ENCODE measurements around the gene CREB3L2.

Gene CREB3L2

DNA sequence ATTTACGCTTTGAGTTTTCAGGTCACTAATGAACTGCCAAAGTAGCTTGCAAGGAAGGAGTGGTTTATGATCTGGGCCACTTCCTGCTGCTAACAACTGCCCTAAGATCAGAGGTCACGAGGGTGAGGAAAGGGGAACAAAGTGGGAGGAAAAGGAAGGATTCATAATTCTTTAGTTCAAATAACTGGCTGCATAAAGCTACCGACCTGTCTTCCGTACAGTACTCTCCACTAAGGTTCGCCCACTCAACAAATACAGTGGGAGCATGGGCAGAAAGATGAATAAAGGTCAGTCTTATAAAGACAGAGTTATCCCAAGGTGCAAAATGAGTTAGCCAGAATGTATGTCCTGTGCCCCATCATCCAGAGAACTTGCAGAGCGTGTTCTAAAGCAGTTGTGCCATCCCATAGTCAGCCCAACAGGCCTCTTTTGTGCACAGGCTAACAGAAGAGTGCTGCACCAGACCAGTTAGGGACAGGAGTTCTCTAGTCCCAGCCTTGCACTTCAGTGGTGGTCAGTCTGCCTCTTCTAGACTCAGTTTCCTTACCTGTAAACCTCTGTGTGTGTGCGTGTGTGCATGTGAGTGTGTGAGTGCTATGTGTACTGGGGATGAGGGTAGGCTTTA, 65.9 kb downstream of the CREB3L2 start:
- Histone ChIP-seq H3K4me3 (replicated peaks; ENCODE audit: insufficient read depth, low read length) (peak overlapping the region; percentile 42), H3K27ac (replicated peaks) (peak overlapping the region; percentile 86), H3K27me3 (ENCODE audit: insufficient read depth, poor library complexity, severe bottlenecking) (no peaks in the 10 kb centered on the region)
- TF ChIP-seq, protein P1, sequence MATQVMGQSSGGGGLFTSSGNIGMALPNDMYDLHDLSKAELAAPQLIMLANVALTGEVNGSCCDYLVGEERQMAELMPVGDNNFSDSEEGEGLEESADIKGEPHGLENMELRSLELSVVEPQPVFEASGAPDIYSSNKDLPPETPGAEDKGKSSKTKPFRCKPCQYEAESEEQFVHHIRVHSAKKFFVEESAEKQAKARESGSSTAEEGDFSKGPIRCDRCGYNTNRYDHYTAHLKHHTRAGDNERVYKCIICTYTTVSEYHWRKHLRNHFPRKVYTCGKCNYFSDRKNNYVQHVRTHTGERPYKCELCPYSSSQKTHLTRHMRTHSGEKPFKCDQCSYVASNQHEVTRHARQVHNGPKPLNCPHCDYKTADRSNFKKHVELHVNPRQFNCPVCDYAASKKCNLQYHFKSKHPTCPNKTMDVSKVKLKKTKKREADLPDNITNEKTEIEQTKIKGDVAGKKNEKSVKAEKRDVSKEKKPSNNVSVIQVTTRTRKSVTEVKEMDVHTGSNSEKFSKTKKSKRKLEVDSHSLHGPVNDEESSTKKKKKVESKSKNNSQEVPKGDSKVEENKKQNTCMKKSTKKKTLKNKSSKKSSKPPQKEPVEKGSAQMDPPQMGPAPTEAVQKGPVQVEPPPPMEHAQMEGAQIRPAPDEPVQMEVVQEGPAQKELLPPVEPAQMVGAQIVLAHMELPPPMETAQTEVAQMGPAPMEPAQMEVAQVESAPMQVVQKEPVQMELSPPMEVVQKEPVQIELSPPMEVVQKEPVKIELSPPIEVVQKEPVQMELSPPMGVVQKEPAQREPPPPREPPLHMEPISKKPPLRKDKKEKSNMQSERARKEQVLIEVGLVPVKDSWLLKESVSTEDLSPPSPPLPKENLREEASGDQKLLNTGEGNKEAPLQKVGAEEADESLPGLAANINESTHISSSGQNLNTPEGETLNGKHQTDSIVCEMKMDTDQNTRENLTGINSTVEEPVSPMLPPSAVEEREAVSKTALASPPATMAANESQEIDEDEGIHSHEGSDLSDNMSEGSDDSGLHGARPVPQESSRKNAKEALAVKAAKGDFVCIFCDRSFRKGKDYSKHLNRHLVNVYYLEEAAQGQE (IDR thresholded peaks at IDR 0.05; ENCODE audit: insufficient replicate concordance, low read depth): no peak
- peak; percentile 67 for TF ChIP-seq SPI1 (IDR thresholded peaks at IDR 0.05; ENCODE audit: borderline replicate concordance, low read depth)
- TF ChIP-seq, protein P2, sequence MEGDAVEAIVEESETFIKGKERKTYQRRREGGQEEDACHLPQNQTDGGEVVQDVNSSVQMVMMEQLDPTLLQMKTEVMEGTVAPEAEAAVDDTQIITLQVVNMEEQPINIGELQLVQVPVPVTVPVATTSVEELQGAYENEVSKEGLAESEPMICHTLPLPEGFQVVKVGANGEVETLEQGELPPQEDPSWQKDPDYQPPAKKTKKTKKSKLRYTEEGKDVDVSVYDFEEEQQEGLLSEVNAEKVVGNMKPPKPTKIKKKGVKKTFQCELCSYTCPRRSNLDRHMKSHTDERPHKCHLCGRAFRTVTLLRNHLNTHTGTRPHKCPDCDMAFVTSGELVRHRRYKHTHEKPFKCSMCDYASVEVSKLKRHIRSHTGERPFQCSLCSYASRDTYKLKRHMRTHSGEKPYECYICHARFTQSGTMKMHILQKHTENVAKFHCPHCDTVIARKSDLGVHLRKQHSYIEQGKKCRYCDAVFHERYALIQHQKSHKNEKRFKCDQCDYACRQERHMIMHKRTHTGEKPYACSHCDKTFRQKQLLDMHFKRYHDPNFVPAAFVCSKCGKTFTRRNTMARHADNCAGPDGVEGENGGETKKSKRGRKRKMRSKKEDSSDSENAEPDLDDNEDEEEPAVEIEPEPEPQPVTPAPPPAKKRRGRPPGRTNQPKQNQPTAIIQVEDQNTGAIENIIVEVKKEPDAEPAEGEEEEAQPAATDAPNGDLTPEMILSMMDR (IDR thresholded peaks at IDR 0.05; ENCODE audit: insufficient read depth, low read length): no peak
- no peak for TF ChIP-seq GABPA (IDR thresholded peaks at IDR 0.05; ENCODE audit: low read depth)
- no peak for TF ChIP-seq POLR2AphosphoS5 (IDR thresholded peaks at IDR 0.05; ENCODE audit: low read depth)
- DNase-seq (ENCODE audit: low read depth in 1 of 2, low spot score in 1 of 2): peak; percentile 57 to 88

DNA sequence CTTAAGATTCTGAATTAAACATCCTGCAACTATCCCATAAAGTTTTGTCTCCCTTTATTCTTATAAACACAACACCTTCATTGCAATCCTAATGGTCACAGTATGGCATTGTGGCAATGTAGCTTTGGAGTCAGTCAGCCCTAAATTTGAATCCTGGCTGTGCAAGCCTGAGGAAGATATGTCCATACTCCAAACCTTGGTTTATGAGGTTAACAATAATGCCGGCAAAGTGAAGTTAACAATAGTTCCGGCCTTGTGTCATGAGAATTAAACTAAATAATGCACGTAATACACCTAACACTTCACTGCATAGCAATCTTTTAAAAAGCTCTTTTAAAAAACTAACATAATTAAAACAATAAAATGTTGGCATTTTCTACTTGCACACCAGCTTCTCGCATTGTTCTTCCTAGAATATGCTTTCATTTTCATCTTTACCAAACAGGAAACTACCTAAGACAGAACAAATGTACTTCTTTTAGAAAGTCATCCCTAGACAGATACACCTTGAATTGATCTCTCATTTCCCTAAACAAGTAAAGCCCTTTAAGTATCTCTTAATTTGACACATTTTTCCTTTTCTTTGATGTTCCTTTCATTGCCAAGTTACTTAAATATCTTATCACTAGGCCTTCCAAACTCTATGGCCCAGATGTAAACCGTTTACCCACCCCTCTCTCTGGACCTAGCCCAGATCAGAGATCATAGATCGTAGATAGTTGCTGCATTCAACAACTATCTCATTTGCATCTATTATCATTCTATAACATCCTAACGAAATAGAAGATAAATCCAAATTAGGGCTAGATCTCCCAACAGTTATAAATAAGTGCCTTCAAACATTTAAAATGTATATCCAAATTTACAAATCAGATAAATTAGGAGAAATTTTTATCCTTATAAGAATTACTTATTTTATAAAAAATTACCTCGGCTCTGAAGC, 66.7 kb downstream of the CREB3L2 start:
- H3K4me3 ChIP-seq (replicated peaks; ENCODE audit: insufficient read depth, low read length): peak overlapping the region; percentile 42
- H3K27ac ChIP-seq (replicated peaks): peak overlapping the region; percentile 86
- no peak for DNase-seq (ENCODE audit: low read depth in 1 of 2, low spot score in 1 of 2)

More for the DNA sequence above, 66.7 kb downstream of the CREB3L2 start:
- H3K27me3 ChIP-seq (ENCODE audit: insufficient read depth, poor library complexity, severe bottlenecking): no peaks in the 10 kb centered on the region
- TF ChIP-seq GABPA (IDR thresholded peaks at IDR 0.05; ENCODE audit: low read depth) (no peak), POLR2AphosphoS5 (IDR thresholded peaks at IDR 0.05; ENCODE audit: low read depth) (no peak), SPI1 (IDR thresholded peaks at IDR 0.05; ENCODE audit: borderline replicate concordance, low read depth) (no peak)
- TF ChIP-seq, protein P1 (IDR thresholded peaks at IDR 0.05; ENCODE audit: insufficient replicate concordance, low read depth): no peak
- TF ChIP-seq, protein P2 (IDR thresholded peaks at IDR 0.05; ENCODE audit: insufficient read depth, low read length): no peak

Measured in HL-60 (cell line).